ENCODE measurements around the gene SPTLC2. TPM values are rescaled to one million over a fixed set of nuclear protein-coding genes. Genes with fewer than 3 reads are reported as not detected.

The SPTLC2 gene
- total RNA-seq, 4 donors from 2014 or later = 14.5 to 51.3 (median 35.8) TPM

DNA sequence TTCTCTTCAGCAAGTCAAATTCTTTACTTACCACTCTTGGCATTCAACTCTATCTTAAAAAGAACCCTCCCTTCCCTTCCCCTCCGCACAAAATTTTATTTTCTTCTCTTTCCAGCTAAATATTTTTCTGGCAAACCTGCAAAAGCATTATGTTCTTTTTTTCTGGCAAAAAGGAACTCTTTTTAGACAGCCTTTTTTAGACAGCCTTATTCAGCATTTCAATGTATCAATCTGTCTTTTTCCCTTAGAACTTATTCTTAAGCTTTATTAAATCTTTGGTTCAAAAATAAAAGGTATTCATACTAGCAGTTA, 50.5 kb downstream of the SPTLC2 start:
- no peaks in the 10 kb centered on the region for H3K27me3 ChIP-seq
- no peaks in the 10 kb centered on the region for H3K4me1 ChIP-seq
- H3K4me3 ChIP-seq = no peak overlapping the region
- intact Hi-C loops (cut with DNase I; ENCODE audit: low total_unique reads) = no loop called here
- H3K9me3 ChIP-seq = no peaks in the 10 kb centered on the region
- TF ChIP-seq POLR2A (IDR thresholded peaks at IDR 0.05) (no peak), POLR2AphosphoS5 (IDR thresholded peaks at IDR 0.05) (no peak), EP300 (IDR thresholded peaks at IDR 0.05; ENCODE audit: low read depth) (no peak)
- TF ChIP-seq, protein P1, sequence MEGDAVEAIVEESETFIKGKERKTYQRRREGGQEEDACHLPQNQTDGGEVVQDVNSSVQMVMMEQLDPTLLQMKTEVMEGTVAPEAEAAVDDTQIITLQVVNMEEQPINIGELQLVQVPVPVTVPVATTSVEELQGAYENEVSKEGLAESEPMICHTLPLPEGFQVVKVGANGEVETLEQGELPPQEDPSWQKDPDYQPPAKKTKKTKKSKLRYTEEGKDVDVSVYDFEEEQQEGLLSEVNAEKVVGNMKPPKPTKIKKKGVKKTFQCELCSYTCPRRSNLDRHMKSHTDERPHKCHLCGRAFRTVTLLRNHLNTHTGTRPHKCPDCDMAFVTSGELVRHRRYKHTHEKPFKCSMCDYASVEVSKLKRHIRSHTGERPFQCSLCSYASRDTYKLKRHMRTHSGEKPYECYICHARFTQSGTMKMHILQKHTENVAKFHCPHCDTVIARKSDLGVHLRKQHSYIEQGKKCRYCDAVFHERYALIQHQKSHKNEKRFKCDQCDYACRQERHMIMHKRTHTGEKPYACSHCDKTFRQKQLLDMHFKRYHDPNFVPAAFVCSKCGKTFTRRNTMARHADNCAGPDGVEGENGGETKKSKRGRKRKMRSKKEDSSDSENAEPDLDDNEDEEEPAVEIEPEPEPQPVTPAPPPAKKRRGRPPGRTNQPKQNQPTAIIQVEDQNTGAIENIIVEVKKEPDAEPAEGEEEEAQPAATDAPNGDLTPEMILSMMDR (IDR thresholded peaks at IDR 0.05) = no peak
- DNase-seq = no peak
- peak overlapping the region in 3 of 4 donors; percentile 13 to 29 (median 23) for H3K27ac ChIP-seq
- in situ Hi-C loops (cut with MboI; ENCODE audit: low pct_ligation_motif_present in 1 of 4, low pct_unique_long_range_greater_than_20kb in 1 of 4, low sequenced_read_pairs in 3 of 4) = no loop called here
- WGBS, 2 donors (ENCODE audit: low coverage in 1 of 2) = 80 to 85% methylated on average over 1 of the region's 1 CpG
- H3K36me3 ChIP-seq = peaks cover 0 to 23% (median 7%) of the 10 kb centered on the region in 4 donors

GRCh38 chr14:77565289-77565993, 51.0 kb downstream of the SPTLC2 start:
- intact Hi-C loops (cut with DNase I; ENCODE audit: low total_unique reads) (no loop called here), in situ Hi-C loops (cut with MboI; ENCODE audit: low pct_ligation_motif_present in 1 of 4, low pct_unique_long_range_greater_than_20kb in 1 of 4, low sequenced_read_pairs in 3 of 4) (no loop called here)
- no peaks in the 10 kb centered on the region for H3K9me3 ChIP-seq
- H3K4me1 ChIP-seq = no peaks in the 10 kb centered on the region
- no peak for TF ChIP-seq POLR2AphosphoS5 (IDR thresholded peaks at IDR 0.05)
- no peak for TF ChIP-seq EP300 (IDR thresholded peaks at IDR 0.05; ENCODE audit: low read depth)
- TF ChIP-seq, protein P1 (IDR thresholded peaks at IDR 0.05) = no peak
- no peak for TF ChIP-seq POLR2A (IDR thresholded peaks at IDR 0.05)
- 73 to 78% methylated on average over 8 of the region's 8 CpGs for WGBS, 2 donors (ENCODE audit: low coverage in 1 of 2)
- peaks cover 0 to 25% (median 9%) of the 10 kb centered on the region in 4 donors for H3K36me3 ChIP-seq
- DNase-seq = no peak
- H3K27me3 ChIP-seq = no peaks in the 10 kb centered on the region
- H3K4me3 ChIP-seq = no peak overlapping the region
- H3K27ac ChIP-seq = peak overlapping the region in 3 of 4 donors; percentile 19 to 29 (median 23)

GRCh38 chr14:77562681-77563080, 53.8 kb downstream of the SPTLC2 start:
- intact Hi-C loops (cut with DNase I; ENCODE audit: low total_unique reads) = no loop called here
- no peak for DNase-seq
- TF ChIP-seq POLR2AphosphoS5 (IDR thresholded peaks at IDR 0.05) (no peak), EP300 (IDR thresholded peaks at IDR 0.05; ENCODE audit: low read depth) (no peak), POLR2A (IDR thresholded peaks at IDR 0.05) (no peak)
- TF ChIP-seq, protein P1 (IDR thresholded peaks at IDR 0.05) = no peak
- Histone ChIP-seq H3K27me3 (no peaks in the 10 kb centered on the region), H3K9me3 (no peaks in the 10 kb centered on the region), H3K36me3 (peaks cover 0 to 39% (median 9%) of the 10 kb centered on the region in 4 donors), H3K4me3 (no peak overlapping the region), H3K4me1 (no peaks in the 10 kb centered on the region), H3K27ac (no peak overlapping the region)
- in situ Hi-C loops (cut with MboI; ENCODE audit: low pct_ligation_motif_present in 1 of 4, low pct_unique_long_range_greater_than_20kb in 1 of 4, low sequenced_read_pairs in 3 of 4) = no loop called here
- 76 to 77% methylated on average over 4 of the region's 4 CpGs for WGBS, 2 donors (ENCODE audit: low coverage in 1 of 2)

DNA sequence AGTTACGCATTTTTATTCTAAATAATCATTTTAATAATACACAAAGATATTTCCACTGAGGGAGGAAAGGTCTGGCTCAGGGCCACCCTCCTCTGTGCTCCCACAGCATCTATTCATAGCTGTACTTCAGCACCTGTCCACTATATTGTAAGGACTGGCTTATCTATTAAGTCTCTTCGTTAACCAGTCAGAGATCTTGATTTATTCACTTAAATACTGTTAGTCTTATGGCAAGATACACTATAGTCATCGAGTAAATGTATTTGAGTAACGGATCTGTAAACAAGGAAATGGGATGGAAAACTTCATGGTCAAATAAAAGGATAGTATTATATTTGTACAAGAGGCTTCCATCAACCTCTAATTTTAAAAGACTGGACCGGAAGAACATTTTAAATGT, 54.6 kb downstream of the SPTLC2 start:
- WGBS, 2 donors (ENCODE audit: low coverage in 1 of 2) = 80 to 83% methylated on average over 5 of the region's 5 CpGs

More for the DNA sequence above, 54.6 kb downstream of the SPTLC2 start:
- no peak for DNase-seq
- no peaks in the 10 kb centered on the region for H3K9me3 ChIP-seq
- TF ChIP-seq POLR2AphosphoS5 (IDR thresholded peaks at IDR 0.05) (no peak), EP300 (IDR thresholded peaks at IDR 0.05; ENCODE audit: low read depth) (no peak), POLR2A (IDR thresholded peaks at IDR 0.05) (no peak)
- TF ChIP-seq, protein P1 (IDR thresholded peaks at IDR 0.05) = no peak
- H3K4me1 ChIP-seq = no peaks in the 10 kb centered on the region
- no peak overlapping the region for H3K27ac ChIP-seq
- in situ Hi-C loops (cut with MboI; ENCODE audit: low pct_ligation_motif_present in 1 of 4, low pct_unique_long_range_greater_than_20kb in 1 of 4, low sequenced_read_pairs in 3 of 4) (no loop called here), intact Hi-C loops (cut with DNase I; ENCODE audit: low total_unique reads) (no loop called here)
- no peaks in the 10 kb centered on the region for H3K27me3 ChIP-seq
- no peak overlapping the region for H3K4me3 ChIP-seq
- H3K36me3 ChIP-seq = peaks cover 0 to 42% (median 11%) of the 10 kb centered on the region in 4 donors
